ENCODE measurements around the gene TACC2.

Gene TACC2

DNA sequence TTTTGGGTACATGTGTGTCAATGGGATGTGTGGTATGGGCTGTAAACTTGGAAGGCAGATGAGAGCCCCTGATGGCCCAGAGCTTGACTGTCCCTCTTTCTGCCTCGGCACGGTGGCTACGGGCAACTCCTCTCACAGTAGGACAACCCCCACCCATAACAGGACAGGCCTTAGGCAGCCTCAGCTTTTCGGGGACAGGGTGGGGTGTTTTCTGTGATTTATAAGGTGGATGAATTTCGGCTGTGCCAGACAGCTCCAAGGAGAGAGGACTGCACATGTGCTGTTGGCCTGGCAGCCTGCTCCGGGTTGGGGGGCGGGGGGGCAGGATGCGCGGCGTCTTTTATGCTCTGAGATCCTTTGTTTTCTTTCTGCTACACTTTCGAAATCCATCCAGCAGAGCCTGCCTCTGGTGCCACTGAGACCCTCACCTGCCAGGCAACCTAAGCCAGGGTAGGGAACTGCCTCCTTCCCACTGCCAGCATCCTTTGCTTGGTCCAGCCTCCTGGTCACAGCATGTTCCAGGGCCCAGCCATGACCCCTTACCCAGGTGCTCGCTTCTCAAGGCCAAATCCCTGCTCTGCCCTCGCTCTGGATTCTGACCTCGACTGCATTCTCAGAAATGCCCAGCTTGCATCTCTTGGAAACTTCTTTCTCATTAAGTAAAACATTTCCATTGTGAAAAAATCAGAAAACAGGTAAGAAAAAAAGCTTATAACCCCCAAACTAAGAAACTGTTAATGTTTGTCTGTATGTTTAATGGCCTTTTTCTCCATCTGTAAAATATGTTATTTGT, 266.7 kb downstream of the TACC2 start:
- peaks cover 0 to 5% (median 0%) of the 10 kb centered on the region in 5 donors for H3K4me1 ChIP-seq (ENCODE audit: control insufficient read depth in 5 of 5, insufficient read depth in 5 of 5, low read length in 5 of 5)
- no peaks in the 10 kb centered on the region for H3K9me3 ChIP-seq (ENCODE audit: control insufficient read depth in 5 of 5, low read length in 5 of 5)
- H3K27ac ChIP-seq (ENCODE audit: low read depth, low read length): no peak overlapping the region
- H3K9ac ChIP-seq (ENCODE audit: low read length in 5 of 5): no peak overlapping the region
- H3K36me3 ChIP-seq (ENCODE audit: control insufficient read depth in 5 of 5, insufficient read depth in 5 of 5, low read length in 5 of 5): peaks cover 2 to 44% (median 34%) of the 10 kb centered on the region in 5 donors
- H3K27me3 ChIP-seq (ENCODE audit: control insufficient read depth in 5 of 5, insufficient read depth in 4 of 5, low read length in 5 of 5): no peaks in the 10 kb centered on the region
- no peak overlapping the region for H3K4me3 ChIP-seq (ENCODE audit: low read depth in 1 of 5, low read length in 5 of 5)

DNA sequence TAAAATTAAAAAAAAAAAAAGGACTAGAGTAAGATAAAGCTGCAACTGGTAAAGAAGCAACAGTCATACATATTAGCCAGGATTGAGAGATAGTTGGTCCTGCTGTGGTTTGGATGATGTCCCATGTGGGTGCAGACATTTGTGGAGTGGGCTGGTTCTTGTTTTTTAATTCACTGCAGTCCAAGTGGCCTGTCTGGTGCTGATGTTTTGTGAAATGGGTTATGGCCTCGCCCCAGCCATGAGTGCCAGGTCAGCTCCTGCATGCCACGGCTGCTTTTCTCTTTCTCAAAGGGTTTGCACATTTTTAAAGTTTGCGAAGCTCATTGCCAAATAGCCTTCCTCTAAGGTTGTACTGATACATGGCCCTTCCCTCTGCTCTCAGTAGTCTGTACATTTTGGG, 268.1 kb downstream of the TACC2 start:
- Histone ChIP-seq H3K4me1 (ENCODE audit: control insufficient read depth in 5 of 5, insufficient read depth in 5 of 5, low read length in 5 of 5) (peaks cover 0 to 5% (median 0%) of the 10 kb centered on the region in 5 donors), H3K36me3 (ENCODE audit: control insufficient read depth in 5 of 5, insufficient read depth in 5 of 5, low read length in 5 of 5) (peaks cover 0 to 36% (median 26%) of the 10 kb centered on the region in 5 donors), H3K27ac (ENCODE audit: low read depth, low read length) (no peak overlapping the region), H3K9me3 (ENCODE audit: control insufficient read depth in 5 of 5, low read length in 5 of 5) (no peaks in the 10 kb centered on the region), H3K27me3 (ENCODE audit: control insufficient read depth in 5 of 5, insufficient read depth in 4 of 5, low read length in 5 of 5) (no peaks in the 10 kb centered on the region), H3K9ac (ENCODE audit: low read length in 5 of 5) (no peak overlapping the region), H3K4me3 (ENCODE audit: low read depth in 1 of 5, low read length in 5 of 5) (no peak overlapping the region)

DNA sequence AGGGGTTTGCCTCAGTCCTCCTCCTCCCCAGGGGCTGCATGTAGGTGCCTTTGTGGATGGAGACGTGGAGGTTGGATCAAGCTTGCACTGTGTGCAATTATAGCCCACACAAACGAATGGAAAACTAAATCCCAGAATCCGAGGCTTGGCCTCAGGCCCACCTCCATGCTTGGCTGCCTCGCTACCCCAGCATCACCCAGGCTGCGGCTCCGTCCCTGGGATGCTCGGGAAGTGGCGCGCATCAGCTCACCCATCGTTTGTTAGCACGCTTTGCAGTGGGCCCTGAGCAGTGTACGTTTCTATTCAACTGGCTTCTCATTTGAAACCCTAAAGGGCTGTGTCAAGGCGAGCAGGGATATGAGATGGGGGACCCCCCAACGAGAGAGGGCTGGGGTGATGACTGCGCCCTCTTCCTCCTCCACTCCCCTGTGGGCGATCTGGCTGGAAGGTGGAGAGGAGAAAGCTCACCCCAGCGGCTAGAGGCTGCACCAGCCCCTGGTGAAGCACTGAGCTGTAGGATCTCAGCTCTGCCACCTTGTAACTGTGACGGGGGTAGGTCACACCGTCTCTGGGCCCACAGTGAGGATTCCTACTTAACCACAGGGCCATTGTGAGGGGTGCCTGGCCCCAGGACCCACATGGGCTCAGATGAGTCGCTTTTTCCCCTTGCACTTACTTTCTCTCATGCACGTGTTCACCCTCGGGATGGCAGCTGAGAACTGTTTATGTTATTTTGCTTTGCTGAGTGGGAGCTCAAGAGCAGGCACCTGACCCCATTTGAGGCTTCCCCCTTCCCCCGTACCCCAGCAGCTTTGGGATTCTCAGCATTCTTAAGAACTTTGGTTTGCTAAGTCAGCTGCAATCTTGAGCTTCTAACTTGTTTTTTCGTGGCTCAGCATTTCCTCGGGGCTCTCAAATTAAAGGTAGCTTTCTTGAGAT, 269.4 kb downstream of the TACC2 start:
- peaks cover 0 to 27% (median 17%) of the 10 kb centered on the region in 5 donors for H3K36me3 ChIP-seq (ENCODE audit: control insufficient read depth in 5 of 5, insufficient read depth in 5 of 5, low read length in 5 of 5)
- peaks cover 0 to 5% (median 0%) of the 10 kb centered on the region in 5 donors for H3K4me1 ChIP-seq (ENCODE audit: control insufficient read depth in 5 of 5, insufficient read depth in 5 of 5, low read length in 5 of 5)
- no peak overlapping the region for H3K27ac ChIP-seq (ENCODE audit: low read depth, low read length)
- no peak overlapping the region for H3K9ac ChIP-seq (ENCODE audit: low read length in 5 of 5)
- no peak overlapping the region for H3K4me3 ChIP-seq (ENCODE audit: low read depth in 1 of 5, low read length in 5 of 5)
- peaks cover 0 to 4% (median 0%) of the 10 kb centered on the region in 5 donors for H3K9me3 ChIP-seq (ENCODE audit: control insufficient read depth in 5 of 5, low read length in 5 of 5)
- no peaks in the 10 kb centered on the region for H3K27me3 ChIP-seq (ENCODE audit: control insufficient read depth in 5 of 5, insufficient read depth in 4 of 5, low read length in 5 of 5)

DNA sequence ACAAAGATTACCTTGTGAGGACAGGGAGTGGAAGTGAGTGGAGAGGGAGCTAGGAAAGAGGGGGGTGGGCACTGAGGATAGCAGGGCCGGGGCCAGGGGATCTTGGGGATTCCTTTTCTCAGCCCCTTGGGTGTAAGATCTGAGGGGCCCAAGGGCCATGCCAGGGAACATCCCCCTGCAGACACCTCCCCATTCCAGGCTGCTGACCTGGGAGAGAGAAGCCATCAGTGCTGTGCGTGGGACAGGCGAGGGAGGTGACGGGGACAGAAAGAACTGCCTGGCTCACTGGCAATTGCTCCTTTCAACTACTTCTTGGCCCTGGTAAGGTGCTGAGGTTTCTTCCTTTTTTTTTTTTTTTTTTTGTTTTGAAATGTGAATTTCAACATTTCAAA, 270.1 kb downstream of the TACC2 start:
- Histone ChIP-seq H3K27ac (ENCODE audit: low read depth, low read length) (no peak overlapping the region), H3K36me3 (ENCODE audit: control insufficient read depth in 5 of 5, insufficient read depth in 5 of 5, low read length in 5 of 5) (peaks cover 0 to 22% (median 15%) of the 10 kb centered on the region in 5 donors), H3K4me3 (ENCODE audit: low read depth in 1 of 5, low read length in 5 of 5) (no peak overlapping the region), H3K4me1 (ENCODE audit: control insufficient read depth in 5 of 5, insufficient read depth in 5 of 5, low read length in 5 of 5) (peaks cover 0 to 9% (median 3%) of the 10 kb centered on the region in 5 donors), H3K27me3 (ENCODE audit: control insufficient read depth in 5 of 5, insufficient read depth in 4 of 5, low read length in 5 of 5) (no peaks in the 10 kb centered on the region), H3K9ac (ENCODE audit: low read length in 5 of 5) (no peak overlapping the region), H3K9me3 (ENCODE audit: control insufficient read depth in 5 of 5, low read length in 5 of 5) (peaks cover 0 to 4% (median 0%) of the 10 kb centered on the region in 5 donors)

DNA sequence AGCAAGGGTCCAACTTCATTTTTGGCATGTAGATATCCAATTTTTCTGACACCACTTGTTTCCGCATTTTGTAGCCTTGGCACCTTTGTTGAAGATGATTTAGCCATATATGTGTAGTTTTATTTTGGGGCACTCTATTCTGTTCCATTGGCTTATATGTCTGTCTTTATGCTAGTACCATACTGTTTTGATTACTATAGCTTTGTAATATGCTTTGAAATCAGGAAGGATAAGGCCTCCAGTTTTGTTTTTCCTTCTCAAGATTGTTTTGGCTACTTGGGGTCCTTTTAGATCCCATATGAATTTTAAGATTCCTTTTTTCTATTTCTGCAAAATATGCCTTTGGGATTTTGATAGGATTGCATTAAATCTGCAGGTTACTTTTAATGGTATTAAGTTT, 272.6 kb downstream of the TACC2 start:
- H3K27me3 ChIP-seq (ENCODE audit: control insufficient read depth in 5 of 5, insufficient read depth in 4 of 5, low read length in 5 of 5): no peaks in the 10 kb centered on the region

DNA sequence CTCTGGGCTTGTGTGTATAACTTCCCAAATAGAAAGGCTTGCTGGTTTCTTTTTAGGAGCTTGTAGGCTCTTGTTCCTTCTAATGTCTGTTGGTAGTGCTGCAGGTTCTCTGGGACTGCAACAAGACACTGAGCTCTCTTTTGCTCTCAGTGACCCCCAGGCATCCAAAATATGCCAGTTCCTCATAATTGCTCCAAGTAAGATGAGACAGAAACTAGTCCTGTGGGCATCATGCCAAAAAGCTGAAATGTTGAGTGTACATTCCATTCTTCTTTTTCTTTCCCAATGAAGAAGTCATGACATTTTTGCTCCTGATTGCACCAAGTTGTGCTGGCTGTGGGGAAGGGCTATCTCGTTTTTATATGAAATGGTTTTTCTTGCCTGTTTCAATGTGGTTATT, 275.0 kb downstream of the TACC2 start:
- H3K9ac ChIP-seq (ENCODE audit: low read length in 5 of 5): no peak overlapping the region
- H3K27me3 ChIP-seq (ENCODE audit: control insufficient read depth in 5 of 5, insufficient read depth in 4 of 5, low read length in 5 of 5): no peaks in the 10 kb centered on the region
- no peak overlapping the region for H3K27ac ChIP-seq (ENCODE audit: low read depth, low read length)
- no peak overlapping the region for H3K4me3 ChIP-seq (ENCODE audit: low read depth in 1 of 5, low read length in 5 of 5)
- peaks cover 0 to 4% (median 0%) of the 10 kb centered on the region in 5 donors for H3K9me3 ChIP-seq (ENCODE audit: control insufficient read depth in 5 of 5, low read length in 5 of 5)
- peaks cover 0 to 16% (median 9%) of the 10 kb centered on the region in 5 donors for H3K4me1 ChIP-seq (ENCODE audit: control insufficient read depth in 5 of 5, insufficient read depth in 5 of 5, low read length in 5 of 5)
- peaks cover 0 to 7% (median 4%) of the 10 kb centered on the region in 5 donors for H3K36me3 ChIP-seq (ENCODE audit: control insufficient read depth in 5 of 5, insufficient read depth in 5 of 5, low read length in 5 of 5)

More for the DNA sequence above, 272.6 kb downstream of the TACC2 start:
- Histone ChIP-seq H3K27ac (ENCODE audit: low read depth, low read length) (no peak overlapping the region), H3K9ac (ENCODE audit: low read length in 5 of 5) (no peak overlapping the region), H3K4me3 (ENCODE audit: low read depth in 1 of 5, low read length in 5 of 5) (no peak overlapping the region), H3K4me1 (ENCODE audit: control insufficient read depth in 5 of 5, insufficient read depth in 5 of 5, low read length in 5 of 5) (peaks cover 0 to 17% (median 8%) of the 10 kb centered on the region in 5 donors), H3K9me3 (ENCODE audit: control insufficient read depth in 5 of 5, low read length in 5 of 5) (peaks cover 0 to 4% (median 0%) of the 10 kb centered on the region in 5 donors), H3K36me3 (ENCODE audit: control insufficient read depth in 5 of 5, insufficient read depth in 5 of 5, low read length in 5 of 5) (peaks cover 0 to 15% (median 6%) of the 10 kb centered on the region in 5 donors)

DNA sequence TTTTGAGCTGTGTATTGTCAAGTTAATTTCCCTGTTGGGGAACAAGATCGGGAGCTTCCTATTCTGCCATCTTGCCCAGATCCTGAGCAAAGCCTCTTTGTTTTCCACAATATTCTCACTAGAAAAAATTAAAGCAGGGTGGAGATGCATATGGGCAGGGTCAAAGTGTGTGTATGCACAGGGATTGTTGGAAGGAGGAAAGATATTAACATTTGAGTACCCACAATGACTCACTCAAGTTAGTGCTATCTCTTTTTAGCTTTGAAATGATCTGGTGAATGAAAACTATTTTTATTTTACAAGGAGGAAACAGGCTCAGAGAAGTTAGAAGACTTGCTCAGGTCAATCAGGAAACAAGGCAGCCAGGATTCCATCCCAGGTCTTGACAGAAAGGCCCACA, 275.5 kb downstream of the TACC2 start:
- Histone ChIP-seq H3K9me3 (ENCODE audit: control insufficient read depth in 5 of 5, low read length in 5 of 5) (peaks cover 0 to 4% (median 0%) of the 10 kb centered on the region in 5 donors), H3K27ac (ENCODE audit: low read depth, low read length) (no peak overlapping the region), H3K36me3 (ENCODE audit: control insufficient read depth in 5 of 5, insufficient read depth in 5 of 5, low read length in 5 of 5) (peaks cover 0 to 10% (median 6%) of the 10 kb centered on the region in 5 donors), H3K27me3 (ENCODE audit: control insufficient read depth in 5 of 5, insufficient read depth in 4 of 5, low read length in 5 of 5) (no peaks in the 10 kb centered on the region), H3K4me3 (ENCODE audit: low read depth in 1 of 5, low read length in 5 of 5) (no peak overlapping the region), H3K9ac (ENCODE audit: low read length in 5 of 5) (no peak overlapping the region), H3K4me1 (ENCODE audit: control insufficient read depth in 5 of 5, insufficient read depth in 5 of 5, low read length in 5 of 5) (peaks cover 0 to 16% (median 9%) of the 10 kb centered on the region in 5 donors)

DNA sequence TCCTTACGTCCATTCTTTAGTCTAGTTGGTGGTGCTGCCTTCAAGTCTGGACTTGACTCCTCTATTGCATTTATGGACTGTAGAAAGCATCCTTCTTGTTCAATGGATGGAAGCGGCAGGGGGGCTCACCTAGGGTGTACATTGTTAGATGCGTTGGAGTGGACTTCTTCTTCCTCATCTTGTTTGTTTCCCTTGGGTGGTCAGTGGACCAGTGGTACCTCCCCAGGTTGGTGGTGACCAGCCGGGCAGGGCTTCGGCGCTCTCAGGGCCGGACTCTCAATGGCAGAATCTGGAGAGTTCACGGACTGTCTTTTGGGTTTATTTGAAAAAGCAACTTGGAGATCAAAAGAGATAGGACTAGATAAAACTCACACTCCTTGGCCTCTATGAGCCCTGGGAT, 276.0 kb downstream of the TACC2 start:
- H3K9ac ChIP-seq (ENCODE audit: low read length in 5 of 5): no peak overlapping the region
- H3K27me3 ChIP-seq (ENCODE audit: control insufficient read depth in 5 of 5, insufficient read depth in 4 of 5, low read length in 5 of 5): no peaks in the 10 kb centered on the region
- peaks cover 0 to 4% (median 0%) of the 10 kb centered on the region in 5 donors for H3K9me3 ChIP-seq (ENCODE audit: control insufficient read depth in 5 of 5, low read length in 5 of 5)
- H3K4me1 ChIP-seq (ENCODE audit: control insufficient read depth in 5 of 5, insufficient read depth in 5 of 5, low read length in 5 of 5): peaks cover 0 to 16% (median 9%) of the 10 kb centered on the region in 5 donors
- peaks cover 0 to 12% (median 11%) of the 10 kb centered on the region in 5 donors for H3K36me3 ChIP-seq (ENCODE audit: control insufficient read depth in 5 of 5, insufficient read depth in 5 of 5, low read length in 5 of 5)
- no peak overlapping the region for H3K4me3 ChIP-seq (ENCODE audit: low read depth in 1 of 5, low read length in 5 of 5)
- no peak overlapping the region for H3K27ac ChIP-seq (ENCODE audit: low read depth, low read length)

DNA sequence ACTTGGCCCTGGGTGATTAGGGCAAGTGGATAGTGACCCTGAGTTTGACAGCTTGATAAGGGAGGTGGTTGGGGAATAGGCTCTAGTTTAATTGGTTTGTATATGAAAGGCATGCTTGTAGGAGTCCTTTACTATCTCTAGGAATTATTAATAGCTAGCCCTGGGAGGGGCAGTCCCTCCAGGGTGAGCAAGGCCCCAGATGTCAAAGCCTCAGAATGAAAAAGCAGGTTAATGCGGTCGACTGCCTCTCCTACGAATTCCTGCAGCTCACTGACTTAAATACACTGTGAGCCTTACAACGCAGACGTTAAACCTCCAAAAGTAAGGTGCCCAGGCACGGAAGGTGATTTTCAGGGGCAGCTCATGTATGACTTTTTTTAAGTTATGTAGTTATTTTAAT, 276.9 kb downstream of the TACC2 start:
- Histone ChIP-seq H3K4me3 (ENCODE audit: low read depth in 1 of 5, low read length in 5 of 5) (no peak overlapping the region), H3K27ac (ENCODE audit: low read depth, low read length) (no peak overlapping the region), H3K27me3 (ENCODE audit: control insufficient read depth in 5 of 5, insufficient read depth in 4 of 5, low read length in 5 of 5) (no peaks in the 10 kb centered on the region), H3K4me1 (ENCODE audit: control insufficient read depth in 5 of 5, insufficient read depth in 5 of 5, low read length in 5 of 5) (peaks cover 0 to 16% (median 9%) of the 10 kb centered on the region in 5 donors), H3K9ac (ENCODE audit: low read length in 5 of 5) (no peak overlapping the region), H3K9me3 (ENCODE audit: control insufficient read depth in 5 of 5, low read length in 5 of 5) (peaks cover 0 to 4% (median 0%) of the 10 kb centered on the region in 5 donors), H3K36me3 (ENCODE audit: control insufficient read depth in 5 of 5, insufficient read depth in 5 of 5, low read length in 5 of 5) (peaks cover 0 to 16% (median 9%) of the 10 kb centered on the region in 5 donors)

Measured in subcutaneous abdominal adipose tissue (tissue), 5 donors.